ENCODE results near the gene IPO4. TPM values are rescaled to one million over a fixed set of nuclear protein-coding genes. Genes with fewer than 3 reads are reported as not detected.

IPO4 gene
- total and polyA plus RNA-seq, 2 of the 13 experiments (the other 11 are each of a cell fraction or from before 2014, with no cell fraction given) = 39.0 to 179 TPM

GRCh38 chr14:24224618-24225071 lies 36.0 kb upstream of the IPO4 start:
- Histone ChIP-seq H2AFZ (ENCODE audit: low read length) (no peak overlapping the region), H3K36me3 (replicated peaks in 1 of 2; ENCODE audit: control insufficient read depth in 1 of 2, insufficient read depth in 2 of 2, low read length in 2 of 2) (peaks cover 1 to 16% of the 10 kb centered on the region in 2 experiments; a peak in 2 of 5 replicates), H3K4me2 (ENCODE audit: low read depth, low read length) (no peak overlapping the region), H3K27me3 (ENCODE audit: control insufficient read depth in 1 of 2, insufficient read depth in 2 of 2, low read length in 2 of 2) (no peaks in the 10 kb centered on the region), H3K4me3 (replicated peaks in 1 of 3; ENCODE audit: insufficient read depth in 1 of 3, low read depth in 2 of 3, low read length in 3 of 3) (no peak overlapping the region), H3K9me3 (ENCODE audit: low read length) (no peaks in the 10 kb centered on the region), H4K20me1 (ENCODE audit: insufficient read depth, low read length) (no peaks in the 10 kb centered on the region), H3K4me1 (ENCODE audit: insufficient read depth, low read length) (peaks cover 18% of the 10 kb centered on the region), H3K79me2 (ENCODE audit: insufficient read depth, low read length) (peaks cover 74% of the 10 kb centered on the region), H3K27ac (ENCODE audit: extremely low read length, insufficient read depth, low read length) (no peak overlapping the region), H3K9ac (ENCODE audit: insufficient read depth, low read depth, low read length) (no peak overlapping the region)
- in situ Hi-C loops (cut with HindIII; ENCODE audit: extremely low pct_ligation_motif_present, low pct_unique_long_range_greater_than_20kb) = no loop called here
- intact Hi-C loops (cut with micrococcal nuclease; ENCODE audit: unreplicated experiment) = no loop called here
- ATAC-seq (no peak), DNase-seq (ENCODE audit: low spot score) (no peak), FAIRE-seq (no peak)
- 96% methylated on average over 7 of the region's 7 CpGs for WGBS (ENCODE audit: low lambda C conversion rate)
- POLR2A ChIA-PET = interaction anchor here (1.1 to 4.4 kb wide), 7 partner anchors 9 to 130 kb away, joined by 3 to 21 read pairs (median 6); partner anchors contain the start of genes CHMP4A, IPO4, MDP1 and PCK2
- TF ChIP-seq CEBPG (CRISPR knock-in tag; IDR thresholded peaks at IDR 0.05) = no peak
- TF ChIP-seq, protein P1, sequence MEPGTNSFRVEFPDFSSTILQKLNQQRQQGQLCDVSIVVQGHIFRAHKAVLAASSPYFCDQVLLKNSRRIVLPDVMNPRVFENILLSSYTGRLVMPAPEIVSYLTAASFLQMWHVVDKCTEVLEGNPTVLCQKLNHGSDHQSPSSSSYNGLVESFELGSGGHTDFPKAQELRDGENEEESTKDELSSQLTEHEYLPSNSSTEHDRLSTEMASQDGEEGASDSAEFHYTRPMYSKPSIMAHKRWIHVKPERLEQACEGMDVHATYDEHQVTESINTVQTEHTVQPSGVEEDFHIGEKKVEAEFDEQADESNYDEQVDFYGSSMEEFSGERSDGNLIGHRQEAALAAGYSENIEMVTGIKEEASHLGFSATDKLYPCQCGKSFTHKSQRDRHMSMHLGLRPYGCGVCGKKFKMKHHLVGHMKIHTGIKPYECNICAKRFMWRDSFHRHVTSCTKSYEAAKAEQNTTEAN (CRISPR knock-in tag; conservative IDR thresholded peaks at IDR 0.05) = no peak
- no peak for TF ChIP-seq ZBTB7B (CRISPR knock-in tag; IDR thresholded peaks at IDR 0.05)
- no peak; the same call in 1 of the 2 replicates for TF ChIP-seq HCFC1 (IDR thresholded peaks at IDR 0.05; ENCODE audit: low read depth, low read length)
- no peak for TF ChIP-seq ZNF510 (CRISPR knock-in tag; IDR thresholded peaks at IDR 0.05; ENCODE audit: low read depth)
- no peak for TF ChIP-seq ZNF17 (CRISPR knock-in tag; IDR thresholded peaks at IDR 0.05)
- no peak for TF ChIP-seq NFE2L1 (CRISPR knock-in tag; IDR thresholded peaks at IDR 0.05; ENCODE audit: borderline replicate concordance)
- no peak for TF ChIP-seq MEIS1 (CRISPR knock-in tag; IDR thresholded peaks at IDR 0.05; ENCODE audit: borderline replicate concordance)
- TF ChIP-seq, protein P2, sequence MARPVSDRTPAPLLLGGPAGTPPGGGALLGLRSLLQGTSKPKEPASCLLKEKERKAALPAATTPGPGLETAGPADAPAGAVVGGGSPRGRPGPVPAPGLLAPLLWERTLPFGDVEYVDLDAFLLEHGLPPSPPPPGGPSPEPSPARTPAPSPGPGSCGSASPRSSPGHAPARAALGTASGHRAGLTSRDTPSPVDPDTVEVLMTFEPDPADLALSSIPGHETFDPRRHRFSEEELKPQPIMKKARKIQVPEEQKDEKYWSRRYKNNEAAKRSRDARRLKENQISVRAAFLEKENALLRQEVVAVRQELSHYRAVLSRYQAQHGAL (CRISPR knock-in tag; IDR thresholded peaks at IDR 0.05; ENCODE audit: not compliant biosample characterization) = no peak
- no peak for TF ChIP-seq ZNF354B (CRISPR knock-in tag; IDR thresholded peaks at IDR 0.05)
- TF ChIP-seq ZNF776 (CRISPR knock-in tag; IDR thresholded peaks at IDR 0.05) = no peak
- no peak for TF ChIP-seq MEF2D (CRISPR knock-in tag; IDR thresholded peaks at IDR 0.05)
- TF ChIP-seq ZMYM3 (CRISPR knock-in tag; IDR thresholded peaks at IDR 0.05) = no peak
- TF ChIP-seq ZNF441 (CRISPR knock-in tag; IDR thresholded peaks at IDR 0.05; ENCODE audit: borderline replicate concordance) = no peak
- CTCF ChIA-PET (ENCODE audit: low intra/inter-chr PET ratio, low total read pairs) = no interaction called here
- no TSS peak for BruUV-seq (replicated peaks)

Measured in HepG2 (cell line).